ENCODE data around the gene SGTA. TPM values are rescaled to one million over a fixed set of nuclear protein-coding genes. Genes with fewer than 3 reads are reported as not detected.

Gene SGTA
- total and polyA plus RNA-seq, 8 donors = 39.2 to 56.9 (median 46.7) TPM

- intact Hi-C loops (cut with DNase I) = no loop called here
Measured at GRCh38 chr19:2787115-2787514, 4.0 kb upstream of the SGTA start.

DNA sequence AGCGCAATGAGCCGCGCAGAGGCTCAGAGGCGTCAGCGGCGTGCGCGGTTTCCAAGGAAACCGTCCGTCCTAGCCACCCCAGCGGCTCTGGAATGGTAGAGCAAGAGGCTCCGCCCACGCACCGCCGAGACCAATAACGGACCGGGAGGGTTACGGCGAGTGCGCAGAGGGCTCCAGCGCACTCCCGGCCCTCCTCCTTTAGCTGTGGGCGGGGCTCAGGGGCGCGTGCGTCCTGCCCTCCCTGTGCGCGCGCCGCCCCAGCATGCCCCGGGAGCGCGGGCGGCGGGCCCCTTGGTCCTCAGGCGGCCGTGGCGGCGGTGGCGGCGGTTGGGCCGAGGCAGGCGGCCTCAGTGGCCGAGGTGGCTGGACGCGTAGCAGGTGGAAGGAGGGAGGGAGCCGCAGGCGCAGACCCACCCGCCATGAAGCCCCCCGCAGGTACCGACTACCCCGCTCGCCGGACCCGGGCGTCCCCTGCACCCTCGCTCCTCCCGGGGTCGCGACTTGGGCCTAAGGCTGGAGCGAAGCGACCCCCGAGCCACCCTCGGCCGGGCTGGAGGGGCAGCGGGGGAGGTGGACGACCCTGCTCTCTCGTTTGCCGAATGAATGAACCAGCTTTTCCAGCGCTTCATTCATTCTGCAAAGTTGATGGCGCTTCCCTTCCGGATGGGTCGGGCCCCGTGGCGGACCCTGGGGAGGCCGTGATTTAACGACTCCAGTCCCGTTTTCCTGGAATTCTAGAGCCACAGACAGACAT is 2.3 kb upstream of the SGTA start, which contains the start of gene THOP1:
TSS of gene THOP1 (plus strand) at position 260 of the 754 bp plus-strand sequence. CDS start at position 420, 160 bp downstream.
- intact Hi-C loops (cut with DNase I) = no loop called here
- Histone ChIP-seq H3K27me3 (no peaks in the 10 kb centered on the region), H3K36me3 (peaks cover 0 to 2% of the 10 kb centered on the region in 2 donors), H3K4me3 (peak within 1 kb of the TSS; percentile 97), H3K9me3 (no peaks in the 10 kb centered on the region), H3K27ac (peak within 1 kb of the TSS; percentile 39 to 74), H3K4me1 (peaks cover 26 to 55% of the 10 kb centered on the region in 2 donors)
- TF ChIP-seq, protein P1, sequence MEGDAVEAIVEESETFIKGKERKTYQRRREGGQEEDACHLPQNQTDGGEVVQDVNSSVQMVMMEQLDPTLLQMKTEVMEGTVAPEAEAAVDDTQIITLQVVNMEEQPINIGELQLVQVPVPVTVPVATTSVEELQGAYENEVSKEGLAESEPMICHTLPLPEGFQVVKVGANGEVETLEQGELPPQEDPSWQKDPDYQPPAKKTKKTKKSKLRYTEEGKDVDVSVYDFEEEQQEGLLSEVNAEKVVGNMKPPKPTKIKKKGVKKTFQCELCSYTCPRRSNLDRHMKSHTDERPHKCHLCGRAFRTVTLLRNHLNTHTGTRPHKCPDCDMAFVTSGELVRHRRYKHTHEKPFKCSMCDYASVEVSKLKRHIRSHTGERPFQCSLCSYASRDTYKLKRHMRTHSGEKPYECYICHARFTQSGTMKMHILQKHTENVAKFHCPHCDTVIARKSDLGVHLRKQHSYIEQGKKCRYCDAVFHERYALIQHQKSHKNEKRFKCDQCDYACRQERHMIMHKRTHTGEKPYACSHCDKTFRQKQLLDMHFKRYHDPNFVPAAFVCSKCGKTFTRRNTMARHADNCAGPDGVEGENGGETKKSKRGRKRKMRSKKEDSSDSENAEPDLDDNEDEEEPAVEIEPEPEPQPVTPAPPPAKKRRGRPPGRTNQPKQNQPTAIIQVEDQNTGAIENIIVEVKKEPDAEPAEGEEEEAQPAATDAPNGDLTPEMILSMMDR (IDR thresholded peaks at IDR 0.05) = peak in 1 of 2 donors; percentile 20
- DNase-seq (peak; percentile 97 to 100 (median 99)), ATAC-seq (peak; percentile 95)

More at GRCh38 chr19:2787115-2787514, 4.0 kb upstream of the SGTA start:
- TF ChIP-seq, protein P1 (IDR thresholded peaks at IDR 0.05) = no peak
- Histone ChIP-seq H3K27ac (no peak overlapping the region), H3K9me3 (no peaks in the 10 kb centered on the region), H3K4me3 (no peak overlapping the region), H3K4me1 (peaks cover 16 to 38% of the 10 kb centered on the region in 2 donors), H3K36me3 (peaks cover 0 to 19% of the 10 kb centered on the region in 2 donors), H3K27me3 (no peaks in the 10 kb centered on the region)
- ATAC-seq (no peak), DNase-seq (no peak)

- Histone ChIP-seq H3K27me3 (no peaks in the 10 kb centered on the region), H3K27ac (peak overlapping the region; percentile 82 to 91), H3K4me1 (peaks cover 26 to 55% of the 10 kb centered on the region in 2 donors), H3K9me3 (no peaks in the 10 kb centered on the region), H3K4me3 (peak overlapping the region; percentile 96 to 97), H3K36me3 (peaks cover 0 to 7% of the 10 kb centered on the region in 2 donors)
- intact Hi-C loops (cut with DNase I) = no loop called here
- TF ChIP-seq, protein P1 (IDR thresholded peaks at IDR 0.05) = no peak
- DNase-seq (no peak), ATAC-seq (no peak)
Measured at GRCh38 chr19:2783781-2784145, 690 bp upstream of the SGTA start.

DNA sequence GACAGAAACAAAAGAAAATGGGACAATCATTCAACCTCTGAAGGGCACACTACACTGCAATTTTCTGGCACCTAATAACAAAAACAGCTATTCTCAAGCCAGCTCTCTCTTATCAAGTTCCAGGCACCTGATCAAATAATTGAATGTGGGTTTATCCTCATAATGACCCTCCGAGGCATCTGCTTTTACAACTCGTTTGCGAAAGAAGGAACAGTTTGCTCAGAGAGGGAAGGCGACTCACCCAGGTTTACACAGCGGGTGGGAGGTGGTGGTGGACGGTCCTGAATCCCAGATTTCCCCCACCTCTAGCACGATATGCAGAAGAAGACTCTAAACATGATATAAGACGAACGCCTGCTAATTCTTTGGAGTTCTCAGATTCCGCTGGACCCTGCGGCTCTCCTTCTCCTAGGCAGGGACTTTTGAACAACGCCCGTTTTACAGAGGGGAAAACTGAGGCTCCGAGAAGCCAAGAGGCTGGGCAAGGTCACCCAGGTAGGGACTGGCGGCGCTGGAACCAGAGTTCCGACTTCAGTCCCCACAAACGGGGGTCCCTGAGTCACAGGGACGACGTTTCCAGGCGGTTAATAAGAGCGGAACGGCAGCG is 641 bp downstream of the SGTA start:
- intact Hi-C loops (cut with DNase I) = no loop called here

More for the DNA sequence above, 641 bp downstream of the SGTA start:
- peaks cover 0 to 13% of the 10 kb centered on the region in 2 donors for H3K36me3 ChIP-seq
- no peaks in the 10 kb centered on the region for H3K27me3 ChIP-seq
- peaks cover 26 to 55% of the 10 kb centered on the region in 2 donors for H3K4me1 ChIP-seq
- H3K9me3 ChIP-seq = no peaks in the 10 kb centered on the region
- TF ChIP-seq, protein P1 (IDR thresholded peaks at IDR 0.05) = peak in 1 of 2 donors; percentile 4
- peak overlapping the region; percentile 96 to 97 for H3K4me3 ChIP-seq
- H3K27ac ChIP-seq = peak overlapping the region; percentile 82 to 91
- DNase-seq = no peak
- no peak for ATAC-seq
